Uterus (tissue), 2 donors: ENCODE results near the gene RRP1.

Experiments used
- CTCF ChIP-seq, 4 experiments: fragments of 200-600 bp in 2 of 4; fragments of 450-650 bp in 2 of 4; sonication (generic) in 2 of 4; IDR thresholded peaks; one replicate each; pipeline ENCODE4 v1.5.1; 2016 to 2019; ENCODE audit warnings: antibody characterized with exemption in 4 of 4, mild to moderate bottlenecking in 2 of 4, moderate library complexity in 1 of 4
- POLR2A ChIP-seq, 2 donors: fragments of 450-650 bp; IDR thresholded peaks; one replicate each; pipeline ENCODE4 v1.6.1; 2016; ENCODE audit warnings: antibody characterized with exemption in 2 of 2, mild to moderate bottlenecking in 1 of 2, moderate library complexity in 1 of 2

DNA sequence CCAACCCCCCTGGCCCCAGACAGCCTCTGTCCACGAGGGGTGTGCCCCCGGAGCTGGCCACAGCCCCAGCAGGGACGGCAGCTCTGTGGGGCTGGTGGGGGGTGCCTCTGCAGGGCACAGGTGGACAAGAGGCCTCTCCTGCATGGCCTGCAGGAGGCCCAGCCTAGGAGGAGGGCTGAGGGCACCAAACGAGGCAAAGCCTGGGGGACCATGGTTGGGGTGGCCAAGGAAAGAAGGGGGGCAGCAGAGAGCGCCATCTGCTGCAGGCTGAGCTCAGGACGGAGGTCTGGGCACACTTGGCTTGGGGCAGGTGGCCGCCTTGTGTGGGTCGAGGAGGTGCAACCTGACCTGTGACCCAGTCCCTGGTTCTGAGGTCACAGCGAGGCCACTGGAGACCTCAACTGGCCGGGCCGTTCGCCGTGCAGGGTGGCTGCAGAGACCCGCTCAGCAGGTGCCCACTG is 27.3 kb downstream of the RRP1 start:
- TF ChIP-seq CTCF (IDR thresholded peaks at IDR 0.05) (no peak), POLR2A (IDR thresholded peaks at IDR 0.05) (no peak)
